GM18511 (cell line): ENCODE measurements around the gene GAD1.

ENCODE experiments used
- ATAC-seq: cut with Tn5 transposase; IDR thresholded peaks from one replicate; pipeline ENCODE4 v1.9.1; 2021; ENCODE audit warnings: mild to moderate bottlenecking, moderate library complexity; ENCODE audit not compliant: unreplicated experiment

GAD1 gene

GRCh38 chr2:170887496-170887895 is 70.8 kb downstream of the GAD1 start:
- ATAC-seq: no peak

- no peak for ATAC-seq
Measured at GRCh38 chr2:170887896-170888295, 71.2 kb downstream of the GAD1 start.

GRCh38 chr2:170891893-170892292 is 75.2 kb downstream of the GAD1 start:
- no peak for ATAC-seq

GRCh38 chr2:170892391-170892951 is 75.8 kb downstream of the GAD1 start:
- no peak for ATAC-seq

- ATAC-seq: no peak
Measured at GRCh38 chr2:170895023-170895757, 78.5 kb downstream of the GAD1 start.

- ATAC-seq: no peak
Measured at GRCh38 chr2:170896622-170897021, 79.9 kb downstream of the GAD1 start.

- no peak for ATAC-seq
Measured at GRCh38 chr2:170897108-170897507, 80.4 kb downstream of the GAD1 start.

GRCh38 chr2:170905864-170906263 is 89.2 kb downstream of the GAD1 start:
- no peak for ATAC-seq
